ENCODE results near the gene CCL3. TPM values are rescaled to one million over a fixed set of nuclear protein-coding genes. Genes with fewer than 3 reads are reported as not detected.
"Not testable (repeated sequence)": the region's sequence is repeated elsewhere in the genome, so short reads cannot be mapped to it uniquely, and the experiment has no call there.

The CCL3 gene
- total RNA-seq, 2 experiments from 2014 or later, result 230 to 253 TPM

DNA sequence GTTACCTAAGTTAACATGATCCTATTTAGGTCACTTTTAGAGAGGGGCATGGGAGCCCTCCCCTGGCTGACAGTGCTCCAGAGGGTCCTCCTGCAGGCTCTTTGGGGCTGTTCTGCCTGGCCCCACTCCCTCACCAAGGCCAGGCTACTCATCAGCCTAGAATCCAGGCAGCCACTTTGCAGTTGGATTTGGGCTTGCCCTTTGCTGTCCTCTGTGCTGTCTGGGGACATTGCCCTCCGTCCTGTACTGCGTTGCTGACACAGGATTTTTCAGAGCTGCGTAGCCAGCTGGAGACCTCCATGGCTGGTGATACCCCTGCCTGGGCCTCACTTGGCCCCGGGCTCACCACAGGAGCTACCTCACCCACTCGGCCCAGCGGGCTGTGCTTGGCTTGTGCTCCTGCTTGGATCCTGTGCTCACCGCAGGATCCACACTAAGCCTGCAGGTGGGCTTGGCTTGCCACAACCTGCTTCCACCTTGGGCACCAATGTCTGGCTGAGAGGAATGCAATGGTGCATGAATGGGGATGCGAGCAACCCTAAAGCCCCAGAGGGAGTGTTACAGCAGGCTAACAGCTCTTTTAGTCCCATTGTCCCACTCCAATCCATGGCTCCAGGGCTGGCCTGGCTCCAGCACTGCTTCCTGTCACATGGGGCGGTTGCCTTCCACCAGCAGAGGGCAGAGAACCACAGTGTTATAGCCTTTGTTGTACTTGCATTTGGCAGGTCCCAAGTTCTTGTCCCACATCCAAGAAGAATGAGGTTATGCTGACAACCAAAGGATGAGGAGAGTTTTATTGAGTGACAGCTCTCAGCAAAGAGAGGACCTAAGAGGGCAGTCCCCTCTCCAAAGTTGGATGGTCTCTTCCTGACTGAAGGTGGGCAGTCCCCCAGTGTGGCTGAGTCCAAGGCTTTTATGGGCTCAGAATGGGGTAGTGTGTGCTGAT, 35.2 kb upstream of the CCL3 start:
- CTCF ChIA-PET, result interaction anchor here (3.8 kb wide), 1 partner anchor 24 kb away, joined by 19 read pairs; no protein-coding TSS in a partner anchor
- POLR2A ChIA-PET, result interaction anchor here (1.0 kb wide), 1 partner anchor 9 kb away, joined by 3 read pairs; no protein-coding TSS in a partner anchor
- intact Hi-C loops (cut with micrococcal nuclease), result no loop called here
- no peak overlapping the region for H3K4me3 Mint-ChIP-seq
- no peak overlapping the region for H3K27ac Mint-ChIP-seq
- H3K9me3 Mint-ChIP-seq, result peaks cover 16% of the 10 kb centered on the region
- H3K36me3 Mint-ChIP-seq (ENCODE audit: low read depth), result peaks cover 8% of the 10 kb centered on the region
- TF ChIP-seq CTCF (IDR thresholded peaks at IDR 0.05), result no peak
- H3K27me3 Mint-ChIP-seq, result peaks cover 2% of the 10 kb centered on the region
- H3K4me1 Mint-ChIP-seq (ENCODE audit: low read depth), result peaks cover 26% of the 10 kb centered on the region
- ATAC-seq (no peak), DNase-seq (no peak)

- CTCF ChIA-PET, result interaction anchor here (0.7 kb wide), 1 partner anchor 148 kb away, joined by 3 read pairs; no protein-coding TSS in a partner anchor
- no peak for TF ChIP-seq CTCF (IDR thresholded peaks at IDR 0.05)
- Mint-ChIP-seq H3K36me3 (ENCODE audit: low read depth) (peaks cover 8% of the 10 kb centered on the region), H3K4me3 (no peak overlapping the region), H3K9me3 (peaks cover 16% of the 10 kb centered on the region), H3K27ac (no peak overlapping the region), H3K4me1 (ENCODE audit: low read depth) (peaks cover 33% of the 10 kb centered on the region), H3K27me3 (no peaks in the 10 kb centered on the region)
- ATAC-seq (no peak), DNase-seq (no peak)
- POLR2A ChIA-PET, result no interaction called here
- intact Hi-C loops (cut with micrococcal nuclease), result no loop called here
These were observed 33.5 kb upstream of the CCL3 start for GRCh38 chr17:36123431-36123830.

DNA sequence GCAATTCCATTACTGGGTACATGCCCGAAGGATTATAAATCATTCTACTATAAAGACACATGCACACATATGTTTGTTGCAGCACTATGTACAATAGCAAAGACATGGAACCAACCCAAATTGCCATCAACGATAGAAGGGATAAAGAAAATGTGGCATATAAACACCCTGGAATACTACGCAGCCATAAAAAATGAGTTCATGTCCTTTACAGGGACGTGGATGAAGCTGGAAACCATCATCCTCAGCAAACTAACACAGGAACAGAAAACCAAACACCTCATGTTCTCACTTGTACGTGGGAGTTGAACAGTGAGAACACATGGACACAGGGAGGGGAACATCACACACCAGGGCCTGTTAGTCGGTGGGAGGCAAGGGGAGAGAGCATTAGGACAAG, 31.2 kb upstream of the CCL3 start:
- ATAC-seq; H3K27ac Mint-ChIP-seq; CTCF ChIA-PET; POLR2A ChIA-PET; DNase-seq; H3K4me3 Mint-ChIP-seq; H3K27me3 Mint-ChIP-seq; H3K36me3 Mint-ChIP-seq (ENCODE audit: low read depth); intact Hi-C loops (cut with micrococcal nuclease): not testable (repeated sequence)
- Mint-ChIP-seq H3K9me3 (peaks cover 14% of the 10 kb centered on the region), H3K4me1 (ENCODE audit: low read depth) (peaks cover 38% of the 10 kb centered on the region)

GRCh38 chr17:36120221-36120620, 30.3 kb upstream of the CCL3 start:
- H3K27me3 Mint-ChIP-seq, result no peaks in the 10 kb centered on the region
- no peak overlapping the region for H3K27ac Mint-ChIP-seq

More at GRCh38 chr17:36120221-36120620, 30.3 kb upstream of the CCL3 start:
- no peaks in the 10 kb centered on the region for H3K36me3 Mint-ChIP-seq (ENCODE audit: low read depth)
- H3K9me3 Mint-ChIP-seq, result peaks cover 6% of the 10 kb centered on the region
- H3K4me1 Mint-ChIP-seq (ENCODE audit: low read depth), result peaks cover 37% of the 10 kb centered on the region
- intact Hi-C loops (cut with micrococcal nuclease), result no loop called here
- POLR2A ChIA-PET, result interaction anchor here (2.0 to 2.2 kb wide), 2 partner anchors 14 to 31 kb away, joined by 5 to 7 read pairs; no protein-coding TSS in a partner anchor
- CTCF ChIA-PET, result interaction anchor here (4.6 kb wide), 1 partner anchor 29 kb away, joined by 19 read pairs; no protein-coding TSS in a partner anchor
- no peak for TF ChIP-seq CTCF (IDR thresholded peaks at IDR 0.05)
- DNase-seq, result no peak
- H3K4me3 Mint-ChIP-seq, result no peak overlapping the region
- ATAC-seq, result no peak
